GM18858 (cell line): ENCODE data around the gene HTR3D.
"Not testable (repeated sequence)": the region's sequence is repeated elsewhere in the genome, so short reads cannot be mapped to it uniquely, and the experiment has no call there.

Experiments used
- ATAC-seq: cut with Tn5 transposase; IDR thresholded peaks from one replicate; pipeline ENCODE4 v1.9.1; 2021; ENCODE audit not compliant: unreplicated experiment

The HTR3D gene

DNA sequence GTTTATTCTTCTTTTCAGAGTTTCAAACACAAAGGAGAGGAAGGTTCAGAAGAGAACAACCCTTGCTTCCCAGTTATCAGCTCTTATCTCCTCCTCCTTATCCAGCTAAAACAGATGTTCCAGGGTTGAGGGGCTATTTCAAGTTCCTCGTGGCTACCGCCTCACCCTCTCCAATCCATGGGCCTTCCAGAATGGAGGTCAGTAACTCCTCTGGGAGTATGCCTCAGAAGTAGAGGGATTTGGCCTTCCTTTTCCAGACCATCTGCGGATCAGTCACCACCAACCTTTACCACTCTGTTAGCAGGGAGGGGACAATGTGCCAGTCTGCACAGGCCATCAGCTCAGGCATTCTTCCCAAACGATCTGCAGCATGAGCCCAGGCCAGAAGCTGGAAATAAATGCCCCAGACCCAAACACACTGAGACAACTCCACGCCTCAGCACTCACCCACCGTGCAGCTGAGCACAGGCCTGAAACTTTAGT is 36.1 kb downstream of the HTR3D start:
- ATAC-seq, result no peak

DNA sequence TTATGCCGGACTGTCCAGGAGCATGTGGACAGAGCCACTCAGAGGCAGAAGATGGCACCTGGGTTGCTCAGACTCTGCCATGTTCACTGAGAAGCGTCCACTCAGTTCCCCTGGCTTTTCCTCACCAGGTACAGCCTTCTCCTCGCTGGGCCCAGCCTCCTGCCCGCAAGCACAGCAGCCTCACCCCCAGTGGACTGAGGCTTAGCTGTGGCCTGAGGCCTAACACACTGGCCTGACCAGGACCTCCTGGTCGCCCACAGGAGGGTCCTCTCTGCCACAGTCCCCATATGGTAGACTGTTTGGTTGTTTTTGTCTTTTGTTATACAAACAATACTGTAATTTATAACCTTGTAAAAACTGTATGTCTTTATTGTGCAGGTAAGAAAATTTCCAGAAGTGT is 36.8 kb downstream of the HTR3D start:
- ATAC-seq, result no peak

DNA sequence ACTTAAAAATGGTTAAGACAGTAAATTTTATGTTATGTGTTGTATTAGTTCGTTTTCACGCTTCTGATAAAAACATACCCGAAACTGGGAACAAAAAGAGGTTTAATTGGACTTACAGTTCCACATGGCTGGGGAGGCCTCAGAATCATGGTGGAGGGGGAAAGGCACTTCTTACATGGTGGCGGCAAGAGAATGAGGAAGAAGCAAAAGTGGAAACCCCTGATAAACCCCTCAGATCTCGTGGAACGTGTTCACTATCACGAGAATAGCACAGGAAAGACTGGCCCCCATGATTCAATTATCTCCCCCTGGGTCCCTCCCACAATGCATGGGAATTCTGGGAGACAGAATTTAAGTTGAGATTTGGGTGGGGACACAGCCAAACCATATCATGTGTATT is 39.6 kb downstream of the HTR3D start:
- ATAC-seq, result not testable (repeated sequence)

DNA sequence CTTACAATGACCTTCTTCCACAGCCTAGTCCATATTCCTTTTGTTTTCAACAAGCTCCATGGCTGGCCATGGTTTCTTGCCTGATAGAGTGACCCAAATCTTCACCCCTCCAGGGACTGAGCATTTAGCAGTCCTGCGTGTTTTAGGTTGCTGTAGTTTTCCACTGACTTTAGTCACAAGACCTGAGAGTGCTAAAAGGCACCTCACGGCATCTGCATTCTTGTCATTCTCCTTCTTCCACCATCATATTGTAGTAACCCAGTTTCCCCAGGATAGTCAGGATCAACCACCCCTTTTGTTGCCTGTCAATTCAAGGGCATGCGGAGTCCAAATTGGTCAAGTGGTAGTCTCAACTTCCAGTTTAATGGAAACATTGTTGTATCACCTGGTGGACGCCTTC is 42.1 kb downstream of the HTR3D start:
- no peak for ATAC-seq

DNA sequence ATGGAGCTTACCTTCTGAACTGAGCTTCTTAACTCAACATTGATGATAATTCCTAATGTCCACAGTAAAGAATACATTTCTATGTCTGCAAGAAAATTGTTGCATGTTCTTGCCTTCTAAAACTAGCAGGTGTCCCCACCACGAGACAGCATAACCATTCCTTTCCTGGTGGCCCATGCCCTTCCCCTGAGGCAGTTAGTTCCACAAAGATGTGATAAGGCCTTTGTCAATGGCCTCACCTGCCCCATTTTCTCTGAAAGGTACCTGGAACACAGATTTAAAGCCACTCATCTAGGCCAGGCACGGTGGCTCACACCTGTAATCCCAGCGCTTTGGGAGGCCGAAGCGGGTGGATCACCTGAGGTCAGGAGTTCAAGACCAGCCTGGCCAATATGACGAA is 44.4 kb downstream of the HTR3D start:
- ATAC-seq, result no peak

DNA sequence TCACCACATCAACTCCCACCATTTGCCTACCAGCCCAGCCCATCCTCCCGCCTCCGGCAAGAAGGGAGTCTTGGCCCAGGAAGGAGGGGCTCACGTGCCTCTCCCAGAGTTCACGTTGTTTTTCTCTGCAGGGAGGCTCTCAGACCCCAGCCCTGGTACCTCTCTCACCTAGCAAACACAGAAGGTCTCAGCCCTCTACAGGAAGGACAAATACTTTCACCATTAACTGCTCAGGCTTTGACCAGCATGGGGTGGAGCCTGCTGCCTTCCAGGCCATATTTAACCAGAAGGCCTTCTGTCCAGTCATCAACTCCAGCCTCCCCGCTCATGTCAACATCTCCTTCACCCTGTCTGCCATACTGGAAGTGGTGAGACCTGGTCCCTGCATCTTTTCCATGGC is 46.3 kb downstream of the HTR3D start:
- ATAC-seq, result no peak

DNA sequence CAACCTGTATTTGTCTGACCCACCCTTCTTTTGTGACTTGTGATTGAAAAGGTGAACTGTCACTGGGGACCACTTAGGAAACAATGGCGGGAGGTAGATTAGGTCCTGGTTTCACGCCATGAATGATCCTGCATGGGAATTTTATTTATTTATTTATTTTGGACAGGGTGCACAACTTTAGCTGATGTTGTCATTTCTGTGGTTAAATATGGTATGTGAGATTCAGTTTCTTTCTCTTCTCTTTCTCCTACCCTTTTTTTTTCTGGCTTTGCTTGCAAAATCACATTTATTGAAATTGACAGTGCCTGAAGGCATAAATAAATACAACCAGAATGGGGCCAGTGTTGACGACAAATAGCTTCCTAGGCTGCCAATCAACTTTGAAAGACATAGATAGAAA is 47.3 kb downstream of the HTR3D start:
- no peak for ATAC-seq

DNA sequence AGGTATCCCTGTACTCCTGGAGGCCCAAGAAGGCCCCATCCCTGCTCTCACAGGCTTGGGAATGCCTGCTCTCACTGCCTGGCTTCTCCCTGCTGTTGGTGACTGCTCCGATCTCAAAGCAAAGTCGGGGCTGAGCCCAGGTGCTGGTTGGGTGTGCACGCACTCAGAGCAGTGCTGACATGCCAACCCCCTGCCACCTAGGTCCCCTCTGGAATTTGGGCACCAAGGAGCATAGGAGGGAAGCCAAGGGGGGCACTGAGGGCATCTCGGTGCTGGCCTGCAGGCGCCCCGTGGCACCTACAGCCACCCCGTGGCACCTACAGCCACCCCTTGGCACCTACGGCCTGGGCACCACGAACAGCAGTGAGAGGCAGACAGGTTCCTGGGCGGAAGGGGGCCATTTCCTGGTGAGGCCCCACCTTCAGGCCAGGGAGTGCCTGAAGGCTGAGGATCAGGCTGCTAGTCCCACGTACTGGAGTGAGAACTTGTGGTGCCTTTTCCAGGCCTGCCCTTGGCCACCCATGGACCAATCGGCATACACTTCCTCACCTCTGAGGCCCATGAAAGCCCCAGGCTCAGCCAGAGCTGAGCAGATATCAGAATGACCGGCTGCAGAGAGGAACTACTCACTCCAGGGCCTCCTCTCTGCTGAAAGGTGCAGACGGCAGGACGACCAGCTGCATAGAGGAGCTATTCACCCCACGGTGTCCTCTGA is 49.7 kb downstream of the HTR3D start:
- ATAC-seq, result no peak

DNA sequence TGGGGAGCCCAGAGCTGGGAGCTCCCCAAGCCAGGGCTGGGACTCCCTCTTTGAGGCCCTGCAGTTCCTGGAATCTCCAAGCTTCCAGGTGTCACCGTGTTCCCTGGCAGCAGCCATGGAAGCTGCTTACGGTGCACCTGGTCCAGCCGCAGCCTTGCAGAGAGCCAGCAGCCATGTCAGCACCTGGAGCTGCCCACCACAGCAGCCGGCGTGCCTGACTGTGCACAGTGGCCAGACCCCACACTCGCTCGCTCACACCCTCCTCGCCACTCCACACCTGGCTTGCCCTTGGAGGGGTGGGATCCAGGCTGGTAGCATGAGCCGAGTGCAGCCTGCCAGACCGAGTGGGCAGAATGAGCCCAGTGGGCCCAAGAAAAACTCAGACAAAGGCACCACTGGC is 50.5 kb downstream of the HTR3D start:
- no peak for ATAC-seq

DNA sequence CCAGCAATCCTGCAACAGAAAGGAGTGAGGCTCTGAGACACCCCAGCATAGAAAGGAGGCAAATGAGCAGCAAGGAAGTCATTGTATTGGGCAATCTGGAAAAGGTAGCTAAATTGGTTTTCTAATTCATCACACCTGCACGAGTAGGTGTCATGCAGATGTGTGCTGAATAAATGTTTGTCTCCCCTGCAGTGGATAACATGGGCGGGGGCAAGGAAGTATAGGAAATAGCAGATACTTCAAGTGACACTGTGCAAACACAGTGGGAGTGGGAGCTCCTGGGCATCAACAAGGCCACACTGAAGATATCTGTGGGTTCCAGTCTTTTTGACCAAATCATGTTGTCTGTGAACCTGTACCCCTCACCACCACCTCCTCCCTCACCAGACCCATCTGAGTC is 50.9 kb downstream of the HTR3D start:
- ATAC-seq, result no peak

DNA sequence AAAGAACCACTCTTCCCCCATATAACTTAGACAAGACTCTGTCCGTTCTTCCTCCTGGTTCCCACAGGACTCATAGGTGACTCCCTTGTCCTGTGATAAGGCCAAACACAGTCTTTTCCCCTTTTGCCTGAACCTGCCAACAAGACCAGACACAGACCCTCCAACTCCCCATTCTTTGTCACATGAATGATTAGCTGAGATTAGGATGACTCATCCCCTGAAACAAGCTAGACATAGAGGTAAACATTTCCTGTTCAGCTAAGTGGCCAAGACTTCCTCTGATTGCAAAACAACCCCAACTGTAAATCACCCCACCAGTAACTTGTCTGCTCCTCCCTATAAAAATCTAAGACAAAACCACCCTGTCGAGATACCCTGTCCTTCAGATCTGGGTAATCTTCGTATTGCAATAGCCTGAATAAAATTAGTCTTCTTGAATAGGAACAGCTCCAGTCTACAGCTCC is 53.9 kb downstream of the HTR3D start:
- ATAC-seq, result no peak
